Lower leg skin (tissue), 4 donors: ENCODE results near the gene GPR25. TPM values are rescaled to one million over a fixed set of nuclear protein-coding genes. Genes with fewer than 3 reads are reported as not detected.

Source experiments
- DNase-seq, 2 donors: peaks; one replicate each; pipeline ENCODE4 v3.0.0-alpha.2; 2019; ENCODE audit warnings: low spot score in 2 of 2
- H3K4me3 ChIP-seq: fragments of 200-600 bp; sonication (generic); 2 replicates; pipeline ENCODE4 v1.5.1; 2017; ENCODE audit warnings: mild to moderate bottlenecking, low read depth; ENCODE audit not compliant: poor library complexity, severe bottlenecking
- CTCF ChIP-seq, 3 donors: fragments of 450-650 bp; IDR thresholded peaks; one replicate each; pipeline ENCODE4 v1.5.1; 2016; ENCODE audit warnings: antibody characterized with exemption in 3 of 3, mild to moderate bottlenecking in 3 of 3, moderate library complexity in 2 of 3
- POLR2A ChIP-seq, 2 donors: fragments of 450-650 bp; IDR thresholded peaks; one replicate each; pipeline ENCODE4 v1.6.1; 2016 to 2017; ENCODE audit warnings: antibody characterized with exemption in 2 of 2, mild to moderate bottlenecking in 1 of 2, moderate library complexity in 1 of 2
- WGBS, 2 donors: methylation state at CpG; one replicate each; pipeline ENCODE4 v1.1.5; 2018; 5-methylcytosine and 5-hydroxymethylcytosine counted together
- intact Hi-C: fragments of 100-400 bp; cut with DNase I; formaldehyde crosslinking; loops from one replicate; pipeline ENCODE4 v1.15.0; 2023; ENCODE audit warnings: low total_unique reads
- total RNA-seq, 4 donors: library from RNA; depleted of rRNA; stranded (reverse); fragments of >200 nt; gene quantifications; one replicate each; pipeline ENCODE4 v1.1.0, GENCODE V29; 2016

The GPR25 gene
- total RNA-seq, 4 donors from 2014 or later: not detected

GRCh38 chr1:200856716-200857357, 15.9 kb upstream of the GPR25 start:
- WGBS, 2 donors: 89% methylated on average over 2 of the region's 2 CpGs

GRCh38 chr1:200857804-200858203, 15.0 kb upstream of the GPR25 start:
- TF ChIP-seq POLR2A (IDR thresholded peaks at IDR 0.05) (no peak), CTCF (IDR thresholded peaks at IDR 0.05) (no peak)
- DNase-seq: no peak
- intact Hi-C loops: no loop called here

More at GRCh38 chr1:200856716-200857357, 15.9 kb upstream of the GPR25 start:
- no peak for DNase-seq
- TF ChIP-seq CTCF (IDR thresholded peaks at IDR 0.05): no peak
- TF ChIP-seq POLR2A (IDR thresholded peaks at IDR 0.05): no peak
- intact Hi-C loops: no loop called here
- no peak overlapping the region for H3K4me3 ChIP-seq

DNA sequence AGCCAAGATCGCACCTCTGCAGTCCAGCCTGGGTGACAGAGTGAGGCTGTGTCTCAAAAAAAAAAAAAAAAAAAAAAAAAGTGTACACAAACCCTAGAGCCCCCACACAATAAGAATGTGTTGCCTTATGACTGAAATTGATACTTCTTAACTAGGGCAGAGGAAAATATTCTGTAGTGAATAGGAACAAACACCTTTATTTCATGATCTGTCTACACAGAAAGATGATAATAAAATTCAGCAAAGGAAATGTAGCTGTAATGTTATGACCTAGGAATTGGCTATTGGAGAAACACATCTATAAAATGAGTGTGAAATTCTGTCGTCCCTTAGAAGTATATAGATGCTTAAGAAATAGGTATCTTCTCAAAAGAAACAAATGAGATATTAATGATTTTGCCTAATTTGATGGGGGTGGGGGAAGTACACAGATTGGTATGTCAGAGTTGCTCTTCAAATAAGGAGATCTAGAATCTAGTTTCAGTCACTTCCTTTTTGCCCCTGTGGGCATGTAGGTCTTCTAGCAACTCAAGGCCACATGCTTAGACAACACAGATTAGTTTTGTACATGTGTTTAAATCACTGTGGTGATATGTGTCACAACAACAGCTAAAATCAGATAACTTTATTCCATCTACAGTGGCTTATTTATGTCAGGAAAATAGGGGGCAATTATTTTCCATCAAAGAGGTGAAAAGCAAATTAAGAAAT, 10.7 kb upstream of the GPR25 start:
- DNase-seq: no peak
- TF ChIP-seq POLR2A (IDR thresholded peaks at IDR 0.05) (no peak), CTCF (IDR thresholded peaks at IDR 0.05) (no peak)
- 89 to 93% methylated on average over 2 of the region's 2 CpGs for WGBS, 2 donors
- intact Hi-C loops: no loop called here
- no peak overlapping the region for H3K4me3 ChIP-seq

More at GRCh38 chr1:200857804-200858203, 15.0 kb upstream of the GPR25 start:
- no peak overlapping the region for H3K4me3 ChIP-seq
- 81 to 83% methylated on average over 1 of the region's 1 CpG for WGBS, 2 donors

- H3K4me3 ChIP-seq: no peak overlapping the region
- DNase-seq: no peak
- intact Hi-C loops: no loop called here
- WGBS, 2 donors: 85 to 93% methylated on average over 9 of the region's 9 CpGs
- TF ChIP-seq POLR2A (IDR thresholded peaks at IDR 0.05) (no peak), CTCF (IDR thresholded peaks at IDR 0.05) (no peak)
These were observed 9.9 kb upstream of the GPR25 start for GRCh38 chr1:200862713-200863415.

DNA sequence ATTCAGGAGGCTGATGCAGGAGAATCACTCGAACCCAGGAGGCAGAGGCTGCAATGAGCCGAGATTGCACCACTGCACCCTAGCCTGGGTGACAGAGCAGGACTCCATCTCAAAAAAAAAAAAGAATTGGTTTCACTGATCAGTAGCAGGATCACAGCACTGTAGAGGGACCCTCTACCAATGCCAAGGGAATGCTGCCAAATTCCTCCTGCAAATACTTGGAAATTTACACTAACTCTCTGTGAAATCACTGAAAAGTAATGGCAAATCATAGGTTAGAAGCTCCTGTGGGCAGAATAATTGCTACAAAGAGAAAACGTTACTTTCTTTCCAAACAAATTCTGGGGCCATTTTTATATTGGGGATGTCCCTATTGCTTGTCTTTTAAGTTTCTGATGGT, 6.7 kb upstream of the GPR25 start:
- no peak for TF ChIP-seq CTCF (IDR thresholded peaks at IDR 0.05)
- WGBS, 2 donors: 72 to 73% methylated on average over 3 of the region's 3 CpGs
- H3K4me3 ChIP-seq: no peak overlapping the region
- intact Hi-C loops: no loop called here
- DNase-seq: no peak
